SW480 (cell line): Measurements from ENCODE around the gene ZNF648.
"Not testable (repeated sequence)": the region's sequence is repeated elsewhere in the genome, so short reads cannot be mapped to it uniquely, and the experiment has no call there.

Experiments
- DNase-seq: peaks from one replicate; pipeline ENCODE4 v3.0.0-alpha.2; 2016; ENCODE audit warnings: low spot score

The ZNF648 gene

DNA sequence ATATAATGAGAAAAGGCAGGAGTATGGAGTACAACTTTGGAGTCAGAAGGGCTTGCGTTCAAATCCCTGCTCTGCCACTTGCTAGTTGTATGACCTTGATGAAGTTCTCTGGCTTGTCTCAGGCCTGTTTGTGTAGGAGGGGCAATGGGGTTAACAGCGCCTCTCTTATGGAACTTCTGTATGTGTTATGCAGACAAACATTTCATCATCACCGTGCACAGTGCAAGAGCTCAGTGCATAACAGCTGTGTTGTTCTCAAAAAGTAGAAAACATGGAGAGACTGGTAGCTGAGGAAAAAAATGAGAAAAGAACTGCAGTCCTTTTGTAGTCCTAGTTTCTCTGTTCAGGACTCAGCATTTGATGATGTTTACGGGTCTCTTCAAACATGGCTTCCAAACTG lies 10.4 kb upstream of the ZNF648 start:
- DNase-seq: no peak

DNA sequence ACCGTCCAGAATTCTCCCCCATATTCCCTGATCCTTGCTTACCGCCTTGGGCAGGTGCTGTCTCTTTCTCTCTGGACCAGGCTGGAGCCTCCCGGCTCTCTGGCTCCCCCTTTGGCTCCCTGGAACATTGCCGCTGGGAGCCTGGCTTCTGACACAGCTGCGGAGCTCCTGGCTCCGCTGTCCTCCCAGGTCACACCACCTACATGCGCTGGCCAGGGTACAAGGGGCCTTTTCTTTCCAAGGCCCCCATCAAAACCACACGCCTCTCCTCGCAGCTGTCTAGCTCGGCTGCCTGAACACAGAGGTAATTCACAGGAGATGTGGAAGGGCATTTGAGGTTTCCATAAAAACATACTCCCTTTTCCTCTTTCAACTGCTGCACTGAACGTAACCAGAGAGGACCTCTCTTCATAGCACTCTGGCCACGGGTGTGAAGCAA lies 7.5 kb upstream of the ZNF648 start:
- DNase-seq: peak; percentile 66

DNA sequence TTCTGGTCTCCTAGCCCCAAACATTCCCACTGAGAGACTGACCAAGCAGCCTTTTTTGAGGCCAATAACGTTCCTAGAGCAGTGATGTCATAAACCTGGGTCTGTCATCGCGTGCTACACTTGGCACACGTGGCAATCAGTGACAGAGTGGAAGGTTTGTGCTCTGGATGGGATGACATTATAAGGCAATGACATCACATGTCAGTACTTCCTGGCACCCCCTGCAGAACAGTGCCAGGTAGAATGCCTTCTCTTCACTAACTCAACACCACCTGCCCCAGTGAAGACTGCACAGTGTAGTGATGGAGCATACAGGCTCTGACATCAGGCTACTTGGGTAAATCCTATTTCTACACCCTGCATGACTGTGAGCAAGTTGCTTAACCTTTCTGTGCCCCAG lies 5.4 kb upstream of the ZNF648 start:
- no peak for DNase-seq

DNA sequence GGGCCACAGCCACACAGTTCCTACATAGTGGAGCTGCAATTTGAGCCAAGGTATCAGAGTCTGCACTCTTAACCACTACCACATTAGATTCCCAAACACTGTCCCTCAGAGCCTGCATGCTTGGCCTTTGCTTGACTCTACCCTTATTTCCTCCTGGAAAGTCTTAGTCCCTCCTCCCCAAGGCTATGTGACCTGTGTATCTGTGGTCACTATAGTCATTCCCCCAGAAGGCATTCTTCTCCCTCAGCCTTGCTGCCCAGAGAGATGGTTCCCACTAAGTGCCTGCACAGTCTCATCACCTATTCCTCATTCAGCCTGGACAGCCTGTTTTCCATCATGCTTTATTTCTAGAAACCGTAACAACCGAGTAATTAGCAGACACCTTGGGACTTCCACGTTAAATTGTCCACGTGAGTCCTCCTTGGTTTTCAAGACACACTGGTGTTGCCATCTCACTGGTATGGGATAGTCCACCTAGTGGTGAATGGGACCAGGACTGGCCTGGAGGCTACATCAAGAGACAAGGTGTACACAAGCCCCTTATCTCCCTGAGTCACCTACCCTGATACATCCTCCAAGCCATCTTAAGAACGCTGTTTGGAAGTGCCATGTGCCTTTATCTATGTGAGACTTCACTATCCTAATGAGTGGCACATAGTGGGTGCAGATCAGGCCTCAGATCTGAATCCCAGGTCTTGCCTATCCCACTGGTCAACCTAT lies 3.8 kb upstream of the ZNF648 start:
- no peak for DNase-seq

DNA sequence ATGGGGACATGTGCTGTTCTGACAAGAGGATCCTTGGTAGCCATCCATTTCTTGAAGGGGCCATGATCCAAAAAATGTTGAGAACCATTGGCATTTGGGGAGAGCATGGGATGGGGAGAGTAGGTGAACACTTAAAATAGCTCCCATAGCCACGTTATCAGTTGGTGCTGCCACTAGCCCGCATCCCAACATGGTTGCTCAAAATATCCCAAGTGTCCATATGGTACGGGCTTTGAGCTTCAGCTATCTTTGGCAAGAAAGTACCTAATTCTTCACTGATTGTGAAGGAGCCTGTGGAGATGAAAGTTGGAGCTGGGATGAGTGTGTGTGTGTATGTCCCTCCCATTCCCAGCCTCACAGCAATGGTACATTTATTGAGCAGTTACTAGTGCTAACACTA lies 3.1 kb upstream of the ZNF648 start:
- no peak for DNase-seq

DNA sequence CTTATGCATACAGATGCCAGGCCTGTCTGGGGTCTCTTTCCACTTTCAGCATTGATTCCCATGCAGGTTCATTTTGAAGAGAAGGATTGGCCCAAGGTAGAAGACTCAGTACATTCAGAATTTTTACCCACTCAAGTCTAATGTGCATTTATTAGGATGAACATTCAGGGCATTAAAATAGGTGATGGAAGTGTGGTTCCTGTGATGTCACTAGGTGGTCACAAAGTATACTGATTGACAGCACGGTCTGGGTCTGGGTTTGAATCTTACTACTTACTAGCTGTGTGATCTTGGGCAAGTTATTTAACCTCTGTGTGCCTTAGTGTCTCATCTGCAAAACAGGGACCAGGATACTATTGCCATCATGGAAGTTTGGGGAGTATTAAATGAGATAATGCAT lies 711 bp upstream of the ZNF648 start:
- DNase-seq: no peak

DNA sequence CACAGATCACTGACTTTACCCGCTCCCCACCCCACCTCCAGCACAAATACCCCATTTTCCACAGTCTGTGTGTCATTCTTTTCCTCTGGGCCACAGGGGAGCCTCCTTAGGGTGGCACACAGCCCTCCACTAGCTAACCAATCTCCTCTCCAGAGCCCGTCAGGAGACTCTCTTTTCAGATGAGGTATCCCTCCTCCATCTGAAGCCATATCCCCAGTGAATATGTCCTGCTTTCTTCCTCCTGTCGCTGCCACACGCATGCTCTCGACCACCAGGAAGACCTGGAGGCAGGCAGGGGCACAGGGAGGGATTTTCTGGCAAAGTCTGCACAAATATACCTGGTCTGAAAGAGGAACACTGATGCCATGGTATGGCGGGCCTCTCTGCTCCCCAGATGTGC lies 635 bp downstream of the ZNF648 start:
- no peak for DNase-seq

DNA sequence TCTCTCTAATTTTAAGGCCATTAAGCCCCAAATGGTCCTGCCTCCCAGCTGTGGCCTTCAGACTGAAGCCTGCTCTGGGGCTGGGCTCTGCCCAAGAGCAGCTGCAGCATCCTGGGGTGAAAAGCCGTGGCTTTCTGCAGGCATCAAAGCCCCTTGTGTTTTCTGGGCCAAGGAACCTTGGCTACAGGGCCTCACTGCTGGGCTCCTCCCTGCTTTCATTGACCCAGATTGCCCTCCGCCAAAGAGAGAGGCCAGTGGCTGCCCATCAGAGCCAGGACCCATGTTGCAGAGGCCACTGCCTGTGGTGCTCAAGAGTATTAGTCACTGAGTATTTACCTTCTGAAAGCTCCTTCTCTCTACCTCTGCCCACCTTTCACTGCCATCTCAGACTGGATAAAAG lies 1.6 kb downstream of the ZNF648 start:
- no peak for DNase-seq

DNA sequence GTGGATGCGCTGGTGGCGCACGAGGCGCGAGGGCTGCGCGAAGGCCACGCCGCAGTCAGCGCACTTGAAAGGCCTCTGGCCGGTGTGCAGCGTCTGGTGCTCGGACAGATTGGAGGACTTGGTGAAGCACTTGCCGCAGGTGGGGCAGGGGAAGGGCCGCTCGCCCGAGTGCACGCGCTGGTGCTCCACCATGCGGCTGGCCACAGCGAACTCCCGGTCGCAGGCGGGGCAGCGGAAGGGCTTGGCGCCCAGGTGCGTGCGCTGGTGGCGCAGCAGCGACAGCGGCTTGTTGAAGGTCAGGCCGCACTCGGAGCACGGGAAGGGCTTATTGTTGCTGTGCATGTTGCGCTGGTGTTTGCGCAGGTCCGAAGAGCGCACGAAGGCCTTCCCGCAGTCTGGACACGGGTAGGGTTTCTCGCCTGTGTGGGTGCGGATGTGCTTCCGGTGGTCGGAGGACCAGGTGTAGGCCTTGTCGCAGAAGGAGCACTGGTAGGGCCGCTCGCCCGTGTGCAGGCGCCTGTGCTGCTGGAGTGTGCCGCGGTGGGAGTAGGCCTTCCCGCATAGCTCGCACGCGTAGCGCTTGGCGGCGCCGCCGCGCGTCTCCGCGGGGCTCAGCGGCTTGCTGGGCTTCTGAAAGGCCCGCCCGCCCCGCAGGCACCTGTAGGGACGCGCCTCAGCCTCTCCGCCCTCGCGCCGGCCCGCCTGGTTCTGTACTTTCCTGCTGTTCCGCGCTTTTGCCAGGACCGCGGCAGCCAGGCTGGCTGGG lies 4.7 kb downstream of the ZNF648 start:
- no peak for DNase-seq

DNA sequence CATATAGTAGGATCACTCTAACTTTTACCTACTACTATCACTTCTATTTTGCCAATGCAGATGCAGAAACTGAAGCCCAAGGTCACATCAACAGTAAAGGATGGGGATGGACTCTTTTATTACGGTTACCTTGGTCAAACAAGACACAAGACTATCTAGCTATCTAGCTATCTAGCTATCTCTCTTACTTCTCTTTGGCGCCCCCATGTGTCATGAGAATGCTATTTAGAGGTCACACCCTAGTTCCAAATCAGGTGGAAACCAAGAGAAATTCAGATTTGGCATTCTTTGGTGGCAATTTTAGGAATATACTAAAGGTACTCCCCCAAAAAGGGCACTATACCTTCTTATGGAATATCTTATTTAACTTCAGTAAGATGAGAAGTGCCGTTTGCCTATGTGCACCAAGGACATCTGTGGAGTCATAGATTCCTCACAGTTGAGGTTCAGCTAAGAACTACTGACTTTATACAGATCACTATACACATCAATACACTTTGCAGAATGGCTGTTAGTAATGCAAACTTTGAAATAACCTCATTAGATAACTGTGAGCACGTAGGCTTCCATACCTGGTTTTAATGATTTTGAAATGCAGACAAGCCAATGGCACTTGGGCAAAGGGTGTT lies 6.7 kb downstream of the ZNF648 start:
- peak; percentile 48 for DNase-seq

DNA sequence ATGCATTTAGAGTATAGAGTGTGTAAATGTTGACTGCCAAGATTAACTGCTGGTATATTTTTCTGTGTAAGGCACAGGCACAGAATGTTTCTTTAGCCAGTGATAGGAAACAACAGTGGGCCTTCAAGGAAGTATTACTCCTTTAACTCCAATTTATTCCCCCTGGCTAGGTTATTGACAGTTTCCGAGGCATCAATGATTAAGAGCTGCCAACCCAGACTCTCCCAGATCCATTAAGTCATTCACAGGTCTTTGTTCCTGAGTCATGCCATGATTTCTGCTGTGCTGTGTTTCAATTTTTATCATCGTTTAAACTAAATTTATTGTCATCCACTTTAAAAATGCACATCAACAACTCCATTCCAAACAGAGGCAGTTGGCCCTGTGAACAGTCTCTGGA lies 9.2 kb downstream of the ZNF648 start:
- no peak for DNase-seq

DNA sequence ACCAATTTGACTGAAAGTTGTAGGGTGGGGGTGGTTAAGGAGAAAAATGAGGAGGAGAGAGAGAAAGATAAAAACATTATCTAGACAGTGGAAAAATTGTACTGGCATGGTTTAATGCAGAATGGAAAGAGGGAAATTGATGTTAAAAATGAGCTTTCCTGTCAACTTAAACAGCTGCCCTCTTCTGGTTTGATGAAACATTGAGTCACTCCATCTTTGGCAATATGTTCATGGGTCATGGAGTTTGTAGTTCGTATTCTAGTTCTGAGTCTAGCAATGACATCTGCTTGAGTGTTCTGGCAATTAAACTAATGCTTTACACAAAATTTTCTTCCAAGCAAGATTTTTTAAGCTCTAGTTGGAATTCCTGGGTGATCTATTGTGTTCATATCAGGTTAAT lies 9.6 kb downstream of the ZNF648 start:
- no peak for DNase-seq

DNA sequence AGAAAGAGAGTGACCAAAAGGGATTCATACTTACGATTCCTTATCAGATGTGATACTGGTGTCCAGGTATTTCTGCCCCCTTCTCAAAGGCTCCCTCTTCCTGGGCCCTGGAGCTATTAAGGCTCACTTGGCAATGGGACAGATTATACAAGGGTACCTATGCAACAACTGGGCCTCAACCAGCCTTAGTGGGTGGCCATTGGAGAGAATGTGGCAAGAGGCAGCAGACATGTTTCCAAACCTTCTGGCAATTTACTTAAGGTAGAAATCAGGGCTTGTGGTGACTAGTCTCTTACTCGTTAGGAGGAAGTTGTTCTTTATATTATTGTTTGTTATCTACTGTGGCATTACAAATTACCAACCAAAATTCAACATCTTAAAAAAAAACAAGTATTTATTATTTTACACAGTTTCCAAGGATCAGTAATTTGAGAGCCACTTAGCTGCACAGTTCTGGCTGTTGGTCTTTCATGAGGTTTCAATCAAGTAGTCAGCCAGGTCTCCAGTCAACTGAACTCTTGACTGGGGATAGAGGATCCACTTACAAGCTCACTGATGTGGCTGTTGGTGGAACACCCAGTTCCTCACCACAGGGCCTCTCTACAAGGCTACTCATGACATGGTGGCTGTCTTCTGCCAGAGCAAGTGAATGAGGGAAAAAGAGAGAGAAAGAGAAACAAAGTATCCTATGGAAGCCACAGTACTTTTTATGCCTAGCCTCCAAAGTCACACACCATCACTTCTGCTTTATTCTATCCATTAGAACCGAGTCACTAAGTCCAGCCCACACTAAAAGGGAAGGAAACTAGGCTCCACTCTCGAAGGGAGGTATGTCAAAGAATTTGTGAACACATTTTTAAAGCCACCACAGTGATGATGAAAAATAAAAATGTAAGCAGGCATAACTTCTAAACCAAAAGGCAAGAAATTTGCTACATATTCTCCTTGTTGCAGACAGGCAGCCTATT lies 10.7 kb downstream of the ZNF648 start:
- DNase-seq: no peak

DNA sequence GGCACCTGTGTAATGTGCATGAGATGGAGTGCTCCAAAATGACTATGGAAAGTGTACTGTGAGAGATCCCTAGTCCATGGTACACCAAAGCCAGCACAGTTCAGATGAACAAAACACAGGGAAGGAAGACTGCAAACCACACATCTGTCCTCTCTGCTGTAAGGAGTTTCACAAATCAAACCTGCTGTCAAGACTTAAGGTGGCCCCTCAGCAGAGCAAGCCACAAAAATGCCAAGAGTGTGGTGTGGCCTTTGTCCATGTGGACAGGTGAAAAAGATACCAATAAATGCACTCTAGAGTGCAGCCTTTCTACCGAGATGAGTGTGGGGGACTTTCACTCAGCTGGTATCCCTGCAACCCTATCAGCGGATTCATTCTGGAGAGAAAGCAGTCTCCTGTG lies 12.9 kb downstream of the ZNF648 start:
- no peak for DNase-seq

DNA sequence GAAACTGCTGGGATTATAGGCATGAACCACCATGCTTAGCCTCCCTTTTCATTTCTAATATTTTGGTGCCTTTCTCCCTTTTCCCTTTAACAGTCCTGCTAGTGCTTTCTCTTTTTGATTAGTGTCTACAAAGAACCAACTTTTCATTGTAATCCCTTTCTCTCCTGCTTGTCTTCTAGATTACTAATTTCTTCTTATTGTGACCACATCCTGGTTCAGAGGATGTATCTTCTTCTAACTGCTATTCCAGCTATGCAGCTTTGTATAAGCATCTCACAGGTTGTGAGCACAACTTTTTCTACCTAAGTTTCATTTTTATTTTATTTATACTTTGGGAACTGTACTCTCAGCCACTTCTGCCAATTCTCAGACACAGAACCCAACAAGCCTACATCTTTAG lies 14.7 kb downstream of the ZNF648 start:
- DNase-seq: no peak

DNA sequence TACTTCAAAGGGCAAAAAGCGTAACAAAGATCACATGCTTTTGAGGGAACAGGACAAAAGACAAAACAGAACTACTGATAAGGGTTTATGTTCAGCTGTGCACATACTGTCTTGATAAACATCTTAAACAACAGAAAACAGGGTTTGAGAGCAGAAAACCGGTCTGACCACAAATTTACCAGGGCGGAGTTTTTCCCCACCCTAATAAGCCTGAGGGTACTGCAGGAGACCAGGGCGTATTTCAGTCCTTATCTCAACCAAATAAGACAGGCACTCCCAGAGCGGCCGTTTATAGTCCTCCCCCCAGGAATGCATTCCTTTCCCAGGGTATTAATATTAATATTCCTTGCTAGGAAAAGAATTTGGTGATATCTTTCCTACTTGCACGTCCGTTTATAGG lies 16.0 kb downstream of the ZNF648 start:
- DNase-seq: not testable (repeated sequence)

DNA sequence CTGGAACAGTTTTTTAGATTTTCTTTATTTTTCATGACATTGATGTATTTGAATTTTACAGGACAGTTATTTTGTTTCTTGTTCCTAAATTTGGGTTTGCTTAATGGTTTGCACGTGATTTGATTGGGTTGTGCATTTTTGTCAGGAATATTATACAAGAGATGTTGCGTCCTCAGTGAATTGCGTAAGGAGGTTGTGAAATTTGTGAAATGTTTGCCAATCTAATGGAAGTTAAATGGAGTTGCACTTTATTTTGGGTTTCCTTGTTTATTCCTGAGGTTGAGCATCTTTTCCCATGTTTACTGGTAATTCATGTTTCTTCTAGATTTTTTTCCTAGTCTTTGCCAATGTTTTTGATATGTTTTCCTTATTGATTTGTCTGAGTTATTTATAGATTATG lies 19.9 kb downstream of the ZNF648 start:
- DNase-seq: no peak

DNA sequence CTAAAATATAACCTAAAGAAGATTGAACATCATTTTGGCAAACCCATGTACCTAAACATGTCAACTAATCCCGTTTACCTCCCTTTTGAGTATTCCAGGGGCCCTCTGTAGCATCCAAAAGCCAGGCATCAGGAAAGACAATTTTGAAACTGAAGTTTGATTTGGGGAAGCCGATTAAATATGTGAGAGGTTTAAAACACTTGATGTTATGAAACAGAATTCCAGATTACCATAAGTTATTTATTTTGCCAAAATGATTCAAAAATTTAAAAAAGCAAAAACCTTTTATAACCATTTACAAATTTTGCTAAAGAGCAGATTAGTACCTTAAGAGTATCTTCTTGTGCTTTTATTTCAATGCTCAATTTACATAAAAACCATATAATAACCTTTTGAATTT lies 23.3 kb downstream of the ZNF648 start:
- no peak for DNase-seq

DNA sequence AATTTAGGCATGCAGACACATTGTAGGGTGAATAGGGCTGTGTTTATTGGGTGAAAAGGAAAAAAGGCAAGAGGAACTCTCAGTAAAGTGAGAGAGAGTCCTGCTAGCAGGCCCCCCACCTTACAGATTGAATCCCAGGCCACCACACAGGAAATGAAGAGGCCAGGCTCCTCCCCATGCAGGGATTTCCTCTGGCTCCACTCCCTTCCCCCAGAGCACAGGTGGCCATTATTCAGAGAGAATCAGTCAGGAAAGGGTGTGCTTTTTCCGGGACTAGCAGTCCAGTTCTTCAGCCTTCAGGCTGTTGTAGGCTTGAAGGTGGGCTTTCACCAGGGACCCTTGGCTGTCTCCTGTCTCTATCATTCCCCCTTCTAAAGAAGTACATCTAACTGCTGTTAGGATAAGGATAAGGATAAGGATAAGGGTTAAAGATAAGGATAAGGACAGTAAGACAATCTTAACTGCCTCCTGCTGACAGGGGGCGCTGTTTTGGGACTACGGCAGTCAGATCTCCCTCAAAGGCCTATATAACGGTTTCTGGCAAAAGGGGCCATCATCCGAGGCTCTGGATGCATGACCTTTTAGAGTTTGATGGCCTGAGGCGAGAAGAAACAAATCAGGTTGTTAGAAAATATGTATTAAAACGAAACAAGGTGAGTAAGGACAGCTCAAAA lies 26.3 kb downstream of the ZNF648 start:
- DNase-seq: no peak

DNA sequence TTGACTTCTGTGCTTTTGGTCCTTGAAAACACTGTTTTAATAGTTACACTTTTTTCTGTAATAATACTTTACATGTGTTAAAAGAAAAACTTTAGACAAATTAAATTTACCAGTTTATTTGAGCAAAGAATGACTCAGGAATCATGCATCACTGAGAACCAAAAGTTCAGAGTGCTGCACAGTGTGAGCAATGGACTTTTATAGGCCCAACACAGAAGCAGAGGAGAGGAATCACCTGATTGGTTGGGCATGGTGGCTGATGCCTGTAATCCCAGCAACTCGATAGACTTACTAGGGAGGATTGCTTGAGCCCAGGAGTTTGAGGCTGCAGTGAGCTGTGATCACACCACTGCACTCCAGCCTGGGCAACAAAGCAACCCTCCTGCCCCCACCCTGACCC lies 29.3 kb downstream of the ZNF648 start:
- no peak for DNase-seq
